ENCODE measurements around the gene WDR19.

- TF ChIP-seq MYC (IDR thresholded peaks at IDR 0.05; ENCODE audit: low read depth, low read length) (no peak), CTCF (IDR thresholded peaks at IDR 0.05; ENCODE audit: extremely low read depth in 1 of 2, insufficient read depth in 1 of 2, low read depth in 1 of 2, low read length in 2 of 2) (no peak), POLR2AphosphoS5 (IDR thresholded peaks at IDR 0.05; ENCODE audit: insufficient read depth, low read depth, low read length) (no peak), POLR2A (IDR thresholded peaks at IDR 0.05; ENCODE audit: low read depth, low read length) (no peak), EZH2 (IDR thresholded peaks at IDR 0.05; ENCODE audit: borderline replicate concordance, low read depth, low read length, severe bottlenecking) (no peak), JUN (IDR thresholded peaks at IDR 0.05; ENCODE audit: borderline replicate concordance, insufficient read depth, insufficient read length, low read depth) (no peak)
Measured at GRCh38 chr4:39312816-39313215, 130.5 kb downstream of the WDR19 start.

Data from endothelial cell of umbilical vein (primary cell).